HG03139 (cell line): ENCODE data around the gene PANX3.
"Not testable (repeated sequence)": the region's sequence is repeated elsewhere in the genome, so short reads cannot be mapped to it uniquely, and the experiment has no call there.

Experiments used
- ATAC-seq: cut with Tn5 transposase; IDR thresholded peaks from one replicate; pipeline ENCODE4 v1.9.1; 2021; ENCODE audit not compliant: unreplicated experiment

Gene PANX3

DNA sequence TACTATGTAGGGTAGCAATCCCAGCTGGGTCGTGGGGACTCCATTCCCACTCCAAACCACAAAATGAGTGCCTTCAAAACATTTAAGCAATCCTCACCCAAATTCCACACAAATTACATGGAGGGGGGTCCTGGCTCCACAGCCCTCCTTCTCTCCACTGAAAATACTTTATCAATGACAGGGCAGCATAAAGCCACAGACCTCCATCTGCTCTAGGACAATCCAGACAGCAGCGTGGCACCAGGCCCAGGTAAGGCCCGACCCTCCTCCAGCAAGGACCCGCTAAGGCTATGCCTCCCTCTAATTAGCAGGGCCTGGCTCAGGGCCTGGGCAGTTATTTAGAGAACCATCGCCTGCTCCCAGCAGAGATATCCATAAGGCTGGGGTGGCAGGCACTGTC lies at the start of gene PANX3:
Gene PANX3 (plus strand): TSS at position 365 of the 400 bp plus-strand sequence. CDS start 129 bp downstream, outside the sequence.
- no peak for ATAC-seq

DNA sequence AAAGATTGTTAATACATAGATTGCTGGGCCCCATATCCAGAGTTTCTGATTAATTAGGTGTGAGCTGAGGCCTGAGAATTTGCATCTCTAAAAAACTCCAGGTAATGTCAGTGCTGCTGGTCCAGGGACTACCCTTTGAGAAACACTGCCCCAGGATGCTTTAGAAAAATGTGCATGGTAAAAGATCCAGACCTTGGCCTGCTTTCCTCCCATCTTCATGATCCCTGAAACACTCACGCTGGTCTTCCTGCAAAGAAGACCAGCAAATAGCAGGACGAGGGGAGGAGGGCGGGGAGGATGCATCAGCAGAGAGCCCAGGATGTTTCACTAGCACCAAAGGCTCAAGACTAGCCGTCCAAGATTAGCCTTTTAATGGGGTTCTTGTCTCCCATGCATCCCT lies 41.5 kb upstream of the PANX3 start, which contains the start of gene OR8A1:
Gene OR8A1 (plus strand): TSS at position 301 of the 400 bp plus-strand sequence. CDS start 123 bp downstream, outside the sequence.
- no peak for ATAC-seq

DNA sequence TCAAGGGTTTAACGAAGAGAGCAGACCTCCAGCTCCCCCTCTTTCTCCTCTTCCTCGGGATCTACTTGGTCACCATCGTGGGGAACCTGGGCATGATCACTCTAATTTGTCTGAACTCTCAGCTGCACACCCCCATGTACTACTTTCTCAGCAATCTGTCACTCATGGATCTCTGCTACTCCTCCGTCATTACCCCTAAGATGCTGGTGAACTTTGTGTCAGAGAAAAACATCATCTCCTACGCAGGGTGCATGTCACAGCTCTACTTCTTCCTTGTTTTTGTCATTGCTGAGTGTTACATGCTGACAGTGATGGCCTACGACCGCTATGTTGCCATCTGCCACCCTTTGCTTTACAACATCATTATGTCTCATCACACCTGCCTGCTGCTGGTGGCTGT lies 41.1 kb upstream of the PANX3 start:
- ATAC-seq, result no peak

DNA sequence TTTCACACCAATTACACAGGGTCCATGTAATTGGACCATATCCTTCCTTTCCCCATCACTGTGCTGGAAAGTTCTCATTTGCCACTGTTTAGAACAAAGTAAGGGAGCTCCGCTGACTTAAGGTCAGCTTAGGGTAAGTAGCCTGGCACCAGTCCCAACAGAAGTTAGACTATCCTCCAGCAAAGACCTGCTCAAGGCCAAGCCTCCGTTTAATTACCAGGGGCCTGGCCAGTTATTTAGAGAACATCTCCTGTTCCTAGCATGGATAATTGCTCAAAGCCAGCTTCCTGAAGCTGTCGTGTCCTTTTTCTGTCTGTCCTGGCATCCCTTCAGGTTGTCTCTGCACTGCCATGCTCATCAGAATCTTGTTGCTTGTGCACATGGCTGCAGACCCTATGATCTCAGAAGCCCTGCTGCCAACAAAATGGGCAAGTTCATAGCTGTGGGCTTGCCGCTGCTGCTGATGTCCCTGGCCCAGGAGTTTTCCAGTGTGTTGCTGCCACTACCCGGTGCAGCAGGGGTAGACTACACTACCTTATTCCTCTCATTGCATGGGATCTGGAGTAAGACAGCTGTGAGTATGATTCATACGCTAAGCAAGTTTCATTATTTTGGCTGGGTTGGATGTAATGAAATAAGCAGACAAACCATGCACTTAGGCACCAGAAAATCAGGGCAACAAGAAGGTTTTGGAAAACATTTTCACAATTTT lies 33.4 kb upstream of the PANX3 start:
- no peak for ATAC-seq

DNA sequence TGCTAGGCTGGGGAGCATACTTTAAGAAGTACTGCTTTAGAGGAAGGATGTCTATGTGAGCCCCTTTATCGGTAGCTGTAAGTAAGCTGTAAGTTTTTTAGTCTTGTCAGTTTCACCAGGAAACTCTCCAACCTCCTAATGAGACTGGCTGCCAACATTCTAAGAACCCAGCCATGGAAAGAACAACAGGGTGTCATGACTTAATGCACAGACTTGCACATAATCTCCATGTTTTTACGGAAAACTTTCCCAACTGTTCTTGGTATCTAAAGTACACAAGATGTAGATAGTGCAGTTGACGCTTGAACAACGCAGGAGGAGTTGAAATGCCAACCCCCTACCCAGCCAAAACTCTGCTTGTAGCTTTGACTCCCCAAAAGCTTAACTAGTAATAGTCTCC lies 32.5 kb upstream of the PANX3 start:
- no peak for ATAC-seq

DNA sequence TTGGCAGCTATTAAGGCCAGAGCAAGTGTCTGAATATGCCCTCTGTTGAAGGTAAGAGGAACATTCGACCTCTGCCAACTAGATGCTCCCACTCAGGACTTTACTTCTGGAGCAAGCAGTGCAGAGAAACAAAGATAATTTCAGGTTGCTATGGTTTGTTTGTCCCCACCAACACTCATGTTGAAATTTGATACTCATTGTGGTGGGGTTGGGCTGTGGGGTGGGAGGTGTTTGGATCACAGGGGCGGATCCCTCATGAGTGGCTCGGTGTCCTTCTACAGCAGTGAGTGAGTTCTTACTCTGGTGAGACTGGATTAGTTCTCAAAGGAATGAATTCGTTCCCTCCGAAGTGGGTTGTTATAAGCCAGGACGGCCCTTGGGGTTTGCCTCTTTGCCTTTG lies 29.4 kb upstream of the PANX3 start:
- ATAC-seq, result no peak

GRCh38 chr11:124582565-124582964 lies 28.7 kb upstream of the PANX3 start:
- ATAC-seq, result no peak

GRCh38 chr11:124583781-124584180 lies 27.4 kb upstream of the PANX3 start:
- no peak for ATAC-seq

- ATAC-seq, result no peak
These were observed 26.4 kb upstream of the PANX3 start for GRCh38 chr11:124584681-124585372.

- ATAC-seq, result no peak
These were observed 24.9 kb upstream of the PANX3 start for GRCh38 chr11:124586238-124586860.

DNA sequence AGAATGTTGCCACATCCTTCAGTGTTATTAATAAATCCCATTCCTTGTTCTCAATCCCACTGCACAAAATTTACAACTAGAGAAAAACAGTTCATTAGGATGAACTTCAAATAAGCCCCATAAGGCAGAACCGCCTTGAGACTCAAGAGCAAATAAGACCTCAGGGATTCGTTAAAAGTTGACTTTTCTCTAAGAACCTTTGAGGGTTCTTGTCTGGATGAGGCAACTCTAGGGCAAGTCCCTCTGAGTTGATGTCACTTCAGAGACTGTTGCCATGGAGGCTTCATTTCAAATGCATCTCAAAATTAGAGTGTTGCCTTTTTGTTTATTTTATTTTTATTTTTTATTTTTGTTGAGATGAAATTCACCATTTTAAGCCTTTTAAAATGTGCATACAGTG lies 19.8 kb upstream of the PANX3 start:
- ATAC-seq, result no peak

DNA sequence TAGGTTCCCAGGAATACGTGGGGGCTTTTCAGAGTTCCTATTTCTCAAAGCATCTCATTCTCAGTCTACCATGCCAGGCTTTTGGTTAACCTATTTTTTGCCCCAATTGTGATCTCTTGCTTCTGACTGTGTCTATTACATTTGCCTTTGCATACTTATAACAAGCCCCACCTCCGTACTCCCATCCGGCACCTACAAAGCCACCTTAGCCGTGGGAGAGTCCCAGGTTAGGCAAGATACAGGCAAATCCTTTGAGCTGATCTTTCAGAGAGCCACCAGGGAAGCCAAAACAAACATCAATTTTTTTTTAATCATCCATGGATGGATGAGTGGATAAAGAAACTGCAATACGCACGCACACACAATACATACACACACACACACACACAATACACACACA lies 18.6 kb upstream of the PANX3 start:
- no peak for ATAC-seq

- ATAC-seq, result no peak
These were observed 15.9 kb upstream of the PANX3 start for GRCh38 chr11:124595302-124595701.

DNA sequence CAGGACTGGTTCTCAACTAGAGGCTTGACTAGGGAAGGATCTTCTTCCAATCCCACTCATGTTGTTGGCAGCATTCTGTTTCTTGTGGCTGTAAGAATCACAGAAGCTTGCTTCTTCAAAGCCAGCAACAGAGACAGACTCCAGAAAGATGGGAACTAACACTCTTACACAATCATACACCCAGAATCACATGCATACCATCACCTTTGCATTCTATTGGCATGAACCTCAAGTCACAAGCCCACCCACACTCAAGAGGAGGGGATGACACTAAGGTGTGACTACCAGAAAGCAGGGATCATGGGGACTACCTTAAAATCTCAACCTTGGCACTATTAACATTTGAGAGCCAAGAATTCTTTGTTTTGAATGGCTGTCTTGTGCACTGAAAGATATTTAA lies 13.6 kb upstream of the PANX3 start:
- no peak for ATAC-seq

- ATAC-seq, result no peak
These were observed 10.5 kb upstream of the PANX3 start for GRCh38 chr11:124600621-124601320.

- ATAC-seq, result no peak
These were observed 9.0 kb upstream of the PANX3 start for GRCh38 chr11:124602193-124602592.

DNA sequence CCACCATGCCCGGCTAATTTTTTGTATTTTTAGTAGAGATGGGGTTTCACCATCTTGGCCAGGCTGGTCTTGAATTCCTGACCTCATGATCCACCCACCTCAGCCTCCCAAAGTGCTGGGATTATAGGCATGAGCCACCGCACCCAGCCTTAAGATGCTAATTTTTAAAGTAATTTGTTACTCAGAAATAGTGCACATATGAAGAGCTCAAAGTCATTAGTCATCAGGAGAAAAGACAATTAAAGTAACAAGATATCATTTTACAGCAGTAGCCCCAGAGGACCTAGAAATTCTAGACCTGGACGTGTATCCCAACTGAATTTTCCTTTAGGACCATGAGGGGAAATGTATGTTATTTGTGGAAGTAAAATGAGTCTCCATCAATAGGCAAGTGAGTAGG lies 8.5 kb upstream of the PANX3 start:
- not testable (repeated sequence) for ATAC-seq

DNA sequence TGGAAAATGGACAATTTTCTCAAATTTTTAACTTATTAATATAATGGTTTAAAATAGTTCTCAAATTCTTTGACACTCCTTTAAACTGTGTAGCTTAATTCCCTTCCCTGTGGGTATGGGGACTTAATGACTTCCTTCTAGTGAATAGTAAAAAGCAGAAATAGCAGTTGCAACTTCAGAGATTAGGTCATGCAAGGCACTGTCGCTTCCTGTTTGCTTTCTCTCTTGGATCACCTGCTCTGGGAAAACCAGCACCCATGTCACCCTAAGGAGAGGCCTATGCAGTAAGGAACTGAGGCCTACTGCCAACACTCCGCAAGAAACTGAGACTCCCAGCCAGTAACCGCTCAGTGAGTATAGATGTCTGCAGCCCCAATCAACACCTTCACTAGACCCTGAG lies 5.5 kb upstream of the PANX3 start:
- no peak for ATAC-seq

GRCh38 chr11:124608147-124608546 lies 3.1 kb upstream of the PANX3 start:
- ATAC-seq, result no peak

- no peak for ATAC-seq
These were observed 933 bp upstream of the PANX3 start for GRCh38 chr11:124610295-124610694.

DNA sequence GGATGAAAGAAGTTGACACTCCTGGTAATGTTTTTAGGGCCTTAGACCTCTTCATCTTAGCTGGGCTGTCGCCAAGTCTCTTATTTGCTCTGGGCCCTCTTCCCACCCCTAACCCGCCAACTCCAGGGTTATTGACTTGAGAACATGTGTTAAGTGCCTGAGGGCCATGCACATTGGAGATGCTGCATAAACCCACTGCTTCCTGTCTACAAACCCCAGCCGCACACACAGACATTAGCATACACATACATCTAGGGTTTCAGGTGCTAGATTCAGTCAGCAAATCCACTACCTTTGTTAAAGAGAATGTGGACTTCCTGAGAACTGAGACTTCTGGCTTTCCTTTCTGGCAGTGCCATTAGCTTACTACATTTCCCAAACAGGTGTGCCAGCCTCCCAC lies 817 bp downstream of the PANX3 start:
- ATAC-seq, result no peak
